Upper lobe of left lung (tissue), 6 donors: ENCODE results near the gene BACH1. TPM values are rescaled to one million over a fixed set of nuclear protein-coding genes. Genes with fewer than 3 reads are reported as not detected.

ENCODE experiments used
- ATAC-seq, 2 donors: fragments of 200-7000 bp; cut with Tn5 transposase; one replicate each; pipeline ENCODE4 v1.9.1; 2022; ENCODE audit warnings: mild to moderate bottlenecking in 2 of 2, moderate library complexity in 2 of 2; ENCODE audit not compliant: low FRiP score in 2 of 2
- DNase-seq, 2 donors: peaks; one replicate each; pipeline ENCODE4 v3.0.0-alpha.2; 2019 to 2020
- H3K27ac ChIP-seq, 4 donors: fragments of 200-600 bp; sonication (generic); one replicate each; pipeline ENCODE4 v1.5.1; 2016 to 2019
- H3K27me3 ChIP-seq, 4 donors: fragments of 200-600 bp; sonication (generic); one replicate each; pipeline ENCODE4 v1.5.1; 2017 to 2019
- H3K36me3 ChIP-seq, 4 donors: fragments of 200-600 bp; sonication (generic); one replicate each; pipeline ENCODE4 v1.5.1; 2016 to 2019
- H3K4me1 ChIP-seq, 4 donors: fragments of 200-600 bp; sonication (generic); one replicate each; pipeline ENCODE4 v1.5.1; 2018 to 2019
- H3K4me3 ChIP-seq, 4 donors: fragments of 200-600 bp; sonication (generic); one replicate each; pipeline ENCODE4 v1.5.1; 2017 to 2019; ENCODE audit warnings: mild to moderate bottlenecking in 2 of 4, moderate library complexity in 1 of 4
- H3K9me3 ChIP-seq, 4 donors: fragments of 200-600 bp; sonication (generic); one replicate each; pipeline ENCODE4 v1.5.1; 2018 to 2019
- EP300 ChIP-seq, 4 donors: sonication (generic); formaldehyde crosslinking; IDR thresholded peaks; one replicate each; pipeline ENCODE4 v1.5.1; 2017; ENCODE audit warnings: antibody characterized with exemption in 4 of 4, control low read depth in 2 of 4
- POLR2A ChIP-seq, 4 donors: fragments of 450-650 bp; IDR thresholded peaks; one replicate each; pipeline ENCODE4 v1.5.1; 2016 to 2017; ENCODE audit warnings: antibody characterized with exemption in 4 of 4, mild to moderate bottlenecking in 2 of 4
- POLR2AphosphoS5 ChIP-seq, 2 donors: sonication (generic); formaldehyde crosslinking; IDR thresholded peaks; one replicate each; pipeline ENCODE4 v1.5.1; 2017; ENCODE audit warnings: antibody characterized with exemption in 2 of 2
- WGBS, 2 donors: methylation state at CpG; one replicate each; pipeline ENCODE4 v1.1.5; 2017 to 2018; 5-methylcytosine and 5-hydroxymethylcytosine counted together
- total RNA-seq, 6 donors: library from RNA; depleted of rRNA in 4 of 6; stranded (reverse); fragments of >200 nt in 4 of 6; gene quantifications; one replicate each; pipeline versions ENCODE4 v1.1.0 to v1.2.1, GENCODE V29; 2016 to 2021
- TF ChIP-seq, protein P1 (sequence below), 6 experiments: fragments of 450-650 bp in 4 of 6; fragments of 200-600 bp in 2 of 6; sonication (generic) in 2 of 6; IDR thresholded peaks; one replicate each; pipeline ENCODE4 v1.5.1; 2016 to 2019; ENCODE audit warnings: antibody characterized with exemption in 6 of 6
- donor health status: DM: no; HTN: no; CAD: no; lungs with moderate emphysema.
- donor health status: DM: no; HTN: yes; CAD: no; lungs with severe emphysema.

The BACH1 gene
- total RNA-seq, 6 donors from 2014 or later: 41.6 to 119 (median 78.9) TPM

DNA sequence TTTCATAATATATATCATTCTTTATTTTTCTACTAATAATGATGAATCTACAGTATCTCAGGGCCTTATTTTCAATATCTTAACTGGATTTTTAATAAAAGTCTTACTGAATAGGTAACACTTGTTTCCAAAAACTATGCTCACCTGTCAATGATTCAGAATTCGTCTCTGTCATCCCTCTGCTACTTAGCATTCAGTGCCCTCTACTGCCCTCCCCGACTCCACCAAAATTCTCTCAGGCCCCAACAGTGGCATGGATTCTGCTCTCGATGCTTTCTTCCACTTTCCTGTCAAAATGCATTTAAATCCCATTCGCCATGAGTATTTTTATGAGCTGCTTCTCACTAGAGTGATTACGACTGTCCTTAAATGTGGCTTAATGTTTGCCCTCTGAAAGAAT lies 10.5 kb upstream of the BACH1 start:
- Histone ChIP-seq H3K27me3 (no peaks in the 10 kb centered on the region), H3K9me3 (no peaks in the 10 kb centered on the region), H3K36me3 (no peaks in the 10 kb centered on the region), H3K4me1 (peaks cover 10 to 33% (median 28%) of the 10 kb centered on the region in 4 donors), H3K27ac (no peak overlapping the region), H3K4me3 (no peak overlapping the region)
- no peak for TF ChIP-seq POLR2A (IDR thresholded peaks at IDR 0.05)
- no peak for TF ChIP-seq POLR2AphosphoS5 (IDR thresholded peaks at IDR 0.05)
- TF ChIP-seq, protein P1, sequence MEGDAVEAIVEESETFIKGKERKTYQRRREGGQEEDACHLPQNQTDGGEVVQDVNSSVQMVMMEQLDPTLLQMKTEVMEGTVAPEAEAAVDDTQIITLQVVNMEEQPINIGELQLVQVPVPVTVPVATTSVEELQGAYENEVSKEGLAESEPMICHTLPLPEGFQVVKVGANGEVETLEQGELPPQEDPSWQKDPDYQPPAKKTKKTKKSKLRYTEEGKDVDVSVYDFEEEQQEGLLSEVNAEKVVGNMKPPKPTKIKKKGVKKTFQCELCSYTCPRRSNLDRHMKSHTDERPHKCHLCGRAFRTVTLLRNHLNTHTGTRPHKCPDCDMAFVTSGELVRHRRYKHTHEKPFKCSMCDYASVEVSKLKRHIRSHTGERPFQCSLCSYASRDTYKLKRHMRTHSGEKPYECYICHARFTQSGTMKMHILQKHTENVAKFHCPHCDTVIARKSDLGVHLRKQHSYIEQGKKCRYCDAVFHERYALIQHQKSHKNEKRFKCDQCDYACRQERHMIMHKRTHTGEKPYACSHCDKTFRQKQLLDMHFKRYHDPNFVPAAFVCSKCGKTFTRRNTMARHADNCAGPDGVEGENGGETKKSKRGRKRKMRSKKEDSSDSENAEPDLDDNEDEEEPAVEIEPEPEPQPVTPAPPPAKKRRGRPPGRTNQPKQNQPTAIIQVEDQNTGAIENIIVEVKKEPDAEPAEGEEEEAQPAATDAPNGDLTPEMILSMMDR (IDR thresholded peaks at IDR 0.05): no peak
- no peak for TF ChIP-seq EP300 (IDR thresholded peaks at IDR 0.05)
- DNase-seq (no peak), ATAC-seq (no peak)
- WGBS, 2 donors: 90 to 92% methylated on average over 5 of the region's 5 CpGs

DNA sequence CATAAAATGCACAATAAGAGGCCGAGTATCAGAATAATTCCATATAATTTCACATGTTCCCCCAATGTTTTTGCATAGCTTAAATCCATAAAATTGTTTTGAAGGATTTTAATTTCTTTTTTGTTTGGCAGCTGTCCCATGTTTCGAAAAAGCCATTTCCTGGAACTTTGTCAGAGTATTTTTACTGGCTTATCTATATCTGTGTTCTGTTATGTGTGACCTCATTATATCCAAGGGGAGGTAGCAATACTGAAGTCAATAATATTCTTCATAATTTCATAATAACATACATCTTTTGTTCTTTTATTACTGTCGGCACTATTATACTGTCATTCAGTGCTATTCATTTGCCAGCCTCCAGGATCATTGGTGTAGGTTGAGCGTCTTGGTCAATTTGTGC lies 9.4 kb upstream of the BACH1 start:
- Histone ChIP-seq H3K27ac (no peak overlapping the region), H3K4me3 (no peak overlapping the region), H3K4me1 (peaks cover 10 to 33% (median 28%) of the 10 kb centered on the region in 4 donors), H3K9me3 (no peaks in the 10 kb centered on the region), H3K36me3 (no peaks in the 10 kb centered on the region), H3K27me3 (no peaks in the 10 kb centered on the region)
- TF ChIP-seq, protein P1 (IDR thresholded peaks at IDR 0.05): no peak
- TF ChIP-seq POLR2A (IDR thresholded peaks at IDR 0.05) (no peak), POLR2AphosphoS5 (IDR thresholded peaks at IDR 0.05) (no peak), EP300 (IDR thresholded peaks at IDR 0.05) (no peak)
- ATAC-seq (no peak), DNase-seq (no peak)
- WGBS, 2 donors: 65 to 66% methylated on average over 4 of the region's 4 CpGs

DNA sequence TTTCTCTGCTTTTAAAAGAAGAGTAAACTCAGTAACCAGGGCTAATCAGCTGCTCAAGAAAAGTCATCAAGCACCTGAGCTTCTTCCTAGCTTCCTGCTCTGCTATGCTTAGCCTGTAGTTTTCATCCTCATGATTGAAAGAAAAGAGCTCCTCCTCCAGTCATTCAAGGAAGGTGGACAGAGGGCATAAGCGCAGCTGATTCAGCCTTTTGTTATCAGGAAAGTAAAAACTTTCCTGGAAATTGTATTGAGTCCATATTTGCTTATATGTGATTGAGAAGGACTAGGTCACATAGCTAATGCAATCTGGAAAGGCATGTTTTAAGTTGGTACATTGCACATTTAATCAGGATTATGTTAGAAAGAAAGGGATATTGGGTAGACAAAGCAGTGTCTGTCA lies 8.5 kb upstream of the BACH1 start:
- peaks cover 12 to 33% (median 28%) of the 10 kb centered on the region in 4 donors for H3K4me1 ChIP-seq
- H3K4me3 ChIP-seq: no peak overlapping the region
- no peaks in the 10 kb centered on the region for H3K27me3 ChIP-seq
- ATAC-seq: no peak
- WGBS, 2 donors: 70 to 95% methylated on average over 1 of the region's 1 CpG
- no peaks in the 10 kb centered on the region for H3K36me3 ChIP-seq
- TF ChIP-seq POLR2AphosphoS5 (IDR thresholded peaks at IDR 0.05): no peak
- no peak for TF ChIP-seq POLR2A (IDR thresholded peaks at IDR 0.05)
- TF ChIP-seq, protein P1 (IDR thresholded peaks at IDR 0.05): no peak
- no peak for TF ChIP-seq EP300 (IDR thresholded peaks at IDR 0.05)
- DNase-seq: no peak
- no peaks in the 10 kb centered on the region for H3K9me3 ChIP-seq
- no peak overlapping the region for H3K27ac ChIP-seq

DNA sequence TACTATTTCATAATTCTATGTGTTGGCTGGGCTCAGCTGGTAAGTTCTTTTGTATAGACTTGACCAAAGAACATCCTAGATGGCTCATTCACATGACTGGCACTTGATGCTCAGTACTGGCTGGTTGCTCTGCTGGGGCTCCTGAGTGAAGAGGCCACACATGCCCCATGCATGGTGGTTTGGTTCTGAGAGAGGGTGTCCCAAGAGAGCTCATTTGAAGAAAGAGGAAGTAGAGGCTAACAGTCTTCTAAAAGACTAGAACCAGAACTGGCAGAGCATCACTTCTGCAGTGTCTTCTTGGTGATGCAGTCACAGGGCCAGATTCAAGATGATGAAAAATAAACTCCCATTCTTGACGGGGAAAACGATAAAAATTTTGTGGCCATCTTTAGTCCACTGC lies 5.2 kb upstream of the BACH1 start:
- H3K27me3 ChIP-seq: no peaks in the 10 kb centered on the region
- ATAC-seq (peak in 1 of 2 donors; percentile 42), DNase-seq (no peak)
- 89 to 90% methylated on average over 2 of the region's 2 CpGs for WGBS, 2 donors
- TF ChIP-seq, protein P1 (IDR thresholded peaks at IDR 0.05): no peak
- no peak for TF ChIP-seq POLR2A (IDR thresholded peaks at IDR 0.05)
- TF ChIP-seq EP300 (IDR thresholded peaks at IDR 0.05): no peak
- no peak for TF ChIP-seq POLR2AphosphoS5 (IDR thresholded peaks at IDR 0.05)
- no peaks in the 10 kb centered on the region for H3K36me3 ChIP-seq
- H3K4me1 ChIP-seq: peaks cover 13 to 24% (median 16%) of the 10 kb centered on the region in 4 donors
- H3K4me3 ChIP-seq: no peak overlapping the region
- no peak overlapping the region for H3K27ac ChIP-seq
- H3K9me3 ChIP-seq: no peaks in the 10 kb centered on the region

DNA sequence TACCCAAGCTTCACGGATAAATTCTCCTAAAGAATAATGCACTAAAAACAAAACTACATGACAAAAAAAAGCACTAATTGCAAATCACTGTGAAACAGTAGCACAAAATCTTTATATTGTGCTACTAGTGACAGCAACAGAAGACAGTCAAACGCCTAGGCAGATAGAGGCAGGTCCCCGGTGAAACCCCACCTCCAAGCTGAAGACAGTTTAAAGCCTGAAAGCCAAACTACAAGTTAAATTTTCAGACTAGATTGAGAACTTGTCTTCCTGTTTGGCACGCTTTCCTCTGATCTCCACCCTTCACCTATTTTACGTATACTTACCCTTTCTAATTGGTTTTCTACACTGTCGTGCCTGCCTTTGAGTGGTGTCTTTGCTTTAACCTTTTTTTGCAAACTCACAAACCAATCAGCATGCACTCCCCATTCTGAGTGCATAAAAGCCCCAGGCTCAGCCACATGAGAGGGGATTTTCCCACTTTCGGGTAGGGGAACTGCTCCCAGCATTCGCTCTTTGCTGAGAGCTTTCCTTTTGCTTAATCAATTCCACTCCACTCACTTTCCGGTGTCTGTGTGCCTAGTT lies 3.6 kb upstream of the BACH1 start:
- ATAC-seq (no peak), DNase-seq (no peak)
- H3K4me1 ChIP-seq: peaks cover 8 to 15% (median 12%) of the 10 kb centered on the region in 4 donors
- H3K27me3 ChIP-seq: no peaks in the 10 kb centered on the region
- H3K36me3 ChIP-seq: no peaks in the 10 kb centered on the region
- TF ChIP-seq EP300 (IDR thresholded peaks at IDR 0.05) (no peak), POLR2AphosphoS5 (IDR thresholded peaks at IDR 0.05) (no peak), POLR2A (IDR thresholded peaks at IDR 0.05) (no peak)
- TF ChIP-seq, protein P1 (IDR thresholded peaks at IDR 0.05): no peak
- no peak overlapping the region for H3K27ac ChIP-seq
- no peak overlapping the region for H3K4me3 ChIP-seq
- WGBS, 2 donors: 84 to 90% methylated on average over 9 of the region's 9 CpGs
- H3K9me3 ChIP-seq: no peaks in the 10 kb centered on the region
